ENCODE data around the gene PRKD1.

DNA sequence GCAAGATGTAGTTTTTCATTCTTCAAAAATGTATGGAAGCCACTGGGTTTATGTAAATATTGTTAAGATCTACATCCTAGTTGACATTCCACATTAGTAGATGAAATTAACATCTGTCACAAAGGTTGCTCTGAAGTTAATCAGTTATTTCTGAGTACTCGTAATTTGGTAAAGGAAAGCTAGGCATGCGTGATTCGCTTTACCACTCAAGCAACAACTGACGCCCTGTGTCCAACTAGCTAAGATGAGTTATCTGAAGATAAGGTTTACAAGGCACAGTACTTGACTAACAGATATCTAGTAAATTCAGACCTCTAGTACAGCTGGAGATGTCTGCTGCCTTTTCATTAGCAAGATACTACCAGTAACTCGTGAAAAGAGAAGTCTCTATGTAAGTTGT, 14.1 kb downstream of the PRKD1 start:
- no peak for TF ChIP-seq POLR2A (IDR thresholded peaks at IDR 0.05)
- TF ChIP-seq, protein P1, sequence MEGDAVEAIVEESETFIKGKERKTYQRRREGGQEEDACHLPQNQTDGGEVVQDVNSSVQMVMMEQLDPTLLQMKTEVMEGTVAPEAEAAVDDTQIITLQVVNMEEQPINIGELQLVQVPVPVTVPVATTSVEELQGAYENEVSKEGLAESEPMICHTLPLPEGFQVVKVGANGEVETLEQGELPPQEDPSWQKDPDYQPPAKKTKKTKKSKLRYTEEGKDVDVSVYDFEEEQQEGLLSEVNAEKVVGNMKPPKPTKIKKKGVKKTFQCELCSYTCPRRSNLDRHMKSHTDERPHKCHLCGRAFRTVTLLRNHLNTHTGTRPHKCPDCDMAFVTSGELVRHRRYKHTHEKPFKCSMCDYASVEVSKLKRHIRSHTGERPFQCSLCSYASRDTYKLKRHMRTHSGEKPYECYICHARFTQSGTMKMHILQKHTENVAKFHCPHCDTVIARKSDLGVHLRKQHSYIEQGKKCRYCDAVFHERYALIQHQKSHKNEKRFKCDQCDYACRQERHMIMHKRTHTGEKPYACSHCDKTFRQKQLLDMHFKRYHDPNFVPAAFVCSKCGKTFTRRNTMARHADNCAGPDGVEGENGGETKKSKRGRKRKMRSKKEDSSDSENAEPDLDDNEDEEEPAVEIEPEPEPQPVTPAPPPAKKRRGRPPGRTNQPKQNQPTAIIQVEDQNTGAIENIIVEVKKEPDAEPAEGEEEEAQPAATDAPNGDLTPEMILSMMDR (IDR thresholded peaks at IDR 0.05) = no peak
